K562 (cell line): Measurements from ENCODE around the gene GCSH.
"Not testable (repeated sequence)": the region's sequence is repeated elsewhere in the genome, so short reads cannot be mapped to it uniquely, and the experiment has no call there.

ENCODE experiments used
- CC2D1A ChIP-seq: fragments of 450-650 bp; IDR thresholded peaks from 2 replicates; pipeline ENCODE4 v1.6.1; 2017; ENCODE audit warnings: mild to moderate bottlenecking
- CTCF ChIP-seq, 3 experiments: IDR thresholded peaks in 2 of 3; conservative IDR thresholded peaks in 1 of 3; 2 replicates each; pipeline ENCODE4 v1.5.1; 2011 to 2012; ENCODE audit warnings: low read length in 3 of 3, mild to moderate bottlenecking in 3 of 3, control low read depth in 2 of 3, improper control_type of control experiment in 1 of 3, inconsistent platforms in 1 of 3, low read depth in 1 of 3, mixed read lengths in 1 of 3, moderate library complexity in 1 of 3; ENCODE audit not compliant: insufficient read depth in 2 of 3
- EP300 ChIP-seq: IDR thresholded peaks from 2 replicates; pipeline ENCODE4 v1.6.1; 2012; ENCODE audit warnings: low read length, improper control_type of control experiment
- POLR2A ChIP-seq: fragments of 450-650 bp; conservative IDR thresholded peaks from 2 replicates; pipeline ENCODE4 v1.6.1; 2016
- SREBF1 ChIP-seq: fragments of 150-350 bp; IDR thresholded peaks from 2 replicates; pipeline ENCODE4 v1.6.1; 2014; ENCODE audit warnings: antibody characterized with exemption, low read depth, low read length, borderline replicate concordance
- SRF ChIP-seq, 2 experiments: fragments of 250-450, 450-650 bp in 1 of 2; sonication (Bioruptor Pico) in 1 of 2; sonication (generic) in 1 of 2; formaldehyde crosslinking; IDR thresholded peaks; 2 replicates each; pipeline versions ENCODE4 v1.5.0 to v1.5.1; 2020 to 2022; ENCODE audit warnings: mild to moderate bottlenecking in 1 of 2, missing genetic modification reagents in 1 of 2
- TCF7L2 ChIP-seq: fragments of 150-350 bp; IDR thresholded peaks from 2 replicates; pipeline ENCODE4 v1.6.1; 2016; ENCODE audit warnings: low read depth, mild to moderate bottlenecking, low read length, moderate library complexity
- THAP7 ChIP-seq: fragments of 250-450 bp; sonication (Bioruptor Pico); IDR thresholded peaks from 2 replicates; pipeline ENCODE4 v1.5.0; 2021
- U2AF2 ChIP-seq: fragments of 200-400 bp; formaldehyde crosslinking; optimal IDR thresholded peaks from 2 replicates; pipeline ENCODE3; 2017; ENCODE audit warnings: low read depth, mild to moderate bottlenecking, low read length
- YY1 ChIP-seq, 3 experiments: IDR thresholded peaks; 2 replicates each; pipeline ENCODE4 v1.6.1; 2011; ENCODE audit warnings: low read length in 2 of 3, mild to moderate bottlenecking in 2 of 3, moderate library complexity in 2 of 3, borderline replicate concordance in 1 of 3, control low read depth in 1 of 3, low read depth in 1 of 3; ENCODE audit not compliant: insufficient read depth in 3 of 3, insufficient replicate concordance in 2 of 3, control insufficient read depth in 1 of 3, insufficient read length in 1 of 3; ENCODE audit errors: extremely low read depth in 1 of 3
- ZNF121 ChIP-seq: sonication (generic); formaldehyde crosslinking; conservative IDR thresholded peaks from 2 replicates; pipeline ENCODE4 v1.8.0; 2022; ENCODE audit warnings: missing genetic modification reagents

GRCh38 chr16:81109274-81109673 lies 13.1 kb upstream of the GCSH start:
- not testable (repeated sequence) for TF ChIP-seq TCF7L2; U2AF2; EP300; CTCF (IDR thresholded peaks at IDR 0.05 in 2 of 3, conservative IDR thresholded peaks at IDR 0.05 in 1 of 3; ENCODE audit: insufficient read depth in 2 of 3, low read depth in 1 of 3, low read length in 3 of 3); POLR2A; SREBF1; YY1 (IDR thresholded peaks at IDR 0.05; ENCODE audit: borderline replicate concordance in 1 of 3, control insufficient read depth in 1 of 3, extremely low read depth in 1 of 3, insufficient read depth in 3 of 3, insufficient read length in 1 of 3, insufficient replicate concordance in 2 of 3, low read depth in 1 of 3, low read length in 2 of 3); ZNF121 (CRISPR knock-in tag); THAP7 (CRISPR knock-in tag); CC2D1A; SRF (CRISPR knock-in tag; IDR thresholded peaks at IDR 0.05)
